WTC11 (cell line): ENCODE data around the gene CA5B. TPM values are rescaled to one million over a fixed set of nuclear protein-coding genes. Genes with fewer than 3 reads are reported as not detected.

Source experiments
- ATAC-seq: fragments of 200-7000 bp; cut with Tn5 transposase; 2 replicates; pipeline ENCODE4 v1.10.0; 2021; ENCODE audit warnings: mild to moderate bottlenecking, moderate library complexity
- CTCF ChIA-PET: fragments of 300-600 bp; sonication (Branson Sonifier 250); formaldehyde crosslinking; loops from one replicate; lab custom pipeline; 2021; ENCODE audit warnings: antibody characterized with exemption; lab: Charles Lee
- POLR2A ChIA-PET: fragments of 350-600 bp; sonication (Branson Sonifier 250); formaldehyde crosslinking; loops from one replicate; lab custom pipeline; 2021; ENCODE audit warnings: antibody characterized with exemption; lab: Charles Lee
- DNase-seq: peaks from one replicate; pipeline ENCODE4 v3.0.0; 2021; ENCODE audit warnings: low spot score
- H3K27ac Mint-ChIP-seq: 2 replicates; pipeline ENCODE4 v1.8.0; 2021; ENCODE audit warnings: mixed read lengths
- H3K27me3 Mint-ChIP-seq: 2 replicates; pipeline ENCODE4 v1.8.0; 2021; ENCODE audit warnings: low read depth, mild to moderate bottlenecking, moderate library complexity, mixed read lengths
- H3K36me3 Mint-ChIP-seq: 2 replicates; pipeline ENCODE4 v1.8.0; 2021; ENCODE audit warnings: mixed read lengths
- H3K4me1 Mint-ChIP-seq: 2 replicates; pipeline ENCODE4 v1.8.0; 2022; ENCODE audit warnings: mixed read lengths
- H3K4me3 Mint-ChIP-seq: 2 replicates; pipeline ENCODE4 v1.8.0; 2021; ENCODE audit warnings: mild to moderate bottlenecking, moderate library complexity, mixed read lengths
- H3K9me3 Mint-ChIP-seq: 2 replicates; pipeline ENCODE4 v1.8.0; 2021; ENCODE audit warnings: mixed read lengths
- ELF4 ChIP-seq: sonication (generic); formaldehyde crosslinking; IDR thresholded peaks from 2 replicates; pipeline ENCODE4 v1.8.1; 2022; ENCODE audit warnings: low read depth, mild to moderate bottlenecking, moderate library complexity, missing genetic modification reagents
- ESRRA ChIP-seq: sonication (generic); formaldehyde crosslinking; IDR thresholded peaks from 2 replicates; pipeline ENCODE4 v1.8.1; 2022; ENCODE audit warnings: mild to moderate bottlenecking, missing genetic modification reagents, borderline replicate concordance
- FOXJ3 ChIP-seq: sonication (generic); formaldehyde crosslinking; IDR thresholded peaks from 2 replicates; pipeline ENCODE4 v1.9.0; 2021; ENCODE audit warnings: missing genetic modification reagents, mild to moderate bottlenecking, borderline replicate concordance
- GTF2I ChIP-seq: fragments of 250-450 bp; sonication (Bioruptor Pico); conservative IDR thresholded peaks from 2 replicates; pipeline ENCODE4 v1.4.0; 2021; ENCODE audit warnings: mild to moderate bottlenecking
- IRF1 ChIP-seq: sonication (generic); formaldehyde crosslinking; IDR thresholded peaks from 2 replicates; pipeline ENCODE4 v1.8.0; 2023; ENCODE audit warnings: missing genetic modification reagents
- IRF2 ChIP-seq: sonication (generic); formaldehyde crosslinking; IDR thresholded peaks from 2 replicates; pipeline ENCODE4 v1.8.0; 2022; ENCODE audit warnings: low read depth, missing genetic modification reagents, borderline replicate concordance
- JUN ChIP-seq: sonication (generic); formaldehyde crosslinking; IDR thresholded peaks from 2 replicates; pipeline ENCODE4 v1.8.0; 2023; ENCODE audit warnings: mild to moderate bottlenecking, missing genetic modification reagents
- NR1H2 ChIP-seq: sonication (generic); formaldehyde crosslinking; IDR thresholded peaks from 2 replicates; pipeline ENCODE4 v1.9.0; 2021; ENCODE audit warnings: mild to moderate bottlenecking, moderate library complexity, missing genetic modification reagents
- OVOL2 ChIP-seq: fragments of 250-450 bp; sonication (Bioruptor Pico); IDR thresholded peaks from 2 replicates; pipeline ENCODE4 v1.9.0; 2021; ENCODE audit warnings: mild to moderate bottlenecking, borderline replicate concordance
- RELA ChIP-seq: sonication (generic); formaldehyde crosslinking; IDR thresholded peaks from 2 replicates; pipeline ENCODE4 v1.8.1; 2022; ENCODE audit warnings: missing genetic modification reagents, mild to moderate bottlenecking, borderline replicate concordance
- SMAD4 ChIP-seq: sonication (generic); formaldehyde crosslinking; IDR thresholded peaks from 2 replicates; pipeline ENCODE4 v1.8.0; 2022; ENCODE audit warnings: mild to moderate bottlenecking, missing genetic modification reagents
- TCF7 ChIP-seq: sonication (generic); formaldehyde crosslinking; IDR thresholded peaks from 2 replicates; pipeline ENCODE4 v1.8.0; 2022; ENCODE audit warnings: mild to moderate bottlenecking, low read depth, missing genetic modification reagents, moderate library complexity
- TEAD4 ChIP-seq: sonication (generic); formaldehyde crosslinking; IDR thresholded peaks from 2 replicates; pipeline ENCODE4 v1.8.0; 2022; ENCODE audit warnings: mild to moderate bottlenecking, missing genetic modification reagents
- TP53 ChIP-seq: sonication (generic); formaldehyde crosslinking; IDR thresholded peaks from 2 replicates; pipeline ENCODE4 v1.8.1; 2023; ENCODE audit warnings: mild to moderate bottlenecking, missing genetic modification reagents
- USF1 ChIP-seq: sonication (generic); formaldehyde crosslinking; IDR thresholded peaks from 2 replicates; pipeline ENCODE4 v1.8.0; 2022; ENCODE audit warnings: mild to moderate bottlenecking, missing genetic modification reagents
- USF2 ChIP-seq: sonication (generic); formaldehyde crosslinking; IDR thresholded peaks from 2 replicates; pipeline ENCODE4 v1.8.1; 2023; ENCODE audit warnings: mild to moderate bottlenecking, missing genetic modification reagents, moderate library complexity
- total RNA-seq: library from RNA; stranded (reverse); gene quantifications from 3 replicates; pipeline ENCODE4 v1.2.3, GENCODE V29; 2021
- TF ChIP-seq, protein P1 (sequence below): fragments of 250-450 bp; sonication (Bioruptor Pico); IDR thresholded peaks from 2 replicates; pipeline ENCODE4 v1.9.0; 2021; ENCODE audit warnings: mild to moderate bottlenecking, borderline replicate concordance
- TF ChIP-seq, protein P2 (sequence below): fragments of 250-450 bp; sonication (Bioruptor Pico); conservative IDR thresholded peaks from 2 replicates; pipeline ENCODE4 v1.9.0; 2021; ENCODE audit warnings: mild to moderate bottlenecking
- TF ChIP-seq, protein P3 (sequence below): sonication (generic); formaldehyde crosslinking; IDR thresholded peaks from 2 replicates; pipeline ENCODE4 v1.8.1; 2022; ENCODE audit warnings: low read depth, missing genetic modification reagents, borderline replicate concordance
- TF ChIP-seq, protein P4 (sequence below): sonication (generic); formaldehyde crosslinking; IDR thresholded peaks from 2 replicates; pipeline ENCODE4 v1.8.1; 2023; ENCODE audit warnings: mild to moderate bottlenecking, missing genetic modification reagents

CA5B gene
- total RNA-seq, 1 experiment from 2014 or later, result 9.0 TPM

GRCh38 chrX:15750611-15751154 is 12.6 kb downstream of the CA5B start (continued):
- TF ChIP-seq, protein P1, sequence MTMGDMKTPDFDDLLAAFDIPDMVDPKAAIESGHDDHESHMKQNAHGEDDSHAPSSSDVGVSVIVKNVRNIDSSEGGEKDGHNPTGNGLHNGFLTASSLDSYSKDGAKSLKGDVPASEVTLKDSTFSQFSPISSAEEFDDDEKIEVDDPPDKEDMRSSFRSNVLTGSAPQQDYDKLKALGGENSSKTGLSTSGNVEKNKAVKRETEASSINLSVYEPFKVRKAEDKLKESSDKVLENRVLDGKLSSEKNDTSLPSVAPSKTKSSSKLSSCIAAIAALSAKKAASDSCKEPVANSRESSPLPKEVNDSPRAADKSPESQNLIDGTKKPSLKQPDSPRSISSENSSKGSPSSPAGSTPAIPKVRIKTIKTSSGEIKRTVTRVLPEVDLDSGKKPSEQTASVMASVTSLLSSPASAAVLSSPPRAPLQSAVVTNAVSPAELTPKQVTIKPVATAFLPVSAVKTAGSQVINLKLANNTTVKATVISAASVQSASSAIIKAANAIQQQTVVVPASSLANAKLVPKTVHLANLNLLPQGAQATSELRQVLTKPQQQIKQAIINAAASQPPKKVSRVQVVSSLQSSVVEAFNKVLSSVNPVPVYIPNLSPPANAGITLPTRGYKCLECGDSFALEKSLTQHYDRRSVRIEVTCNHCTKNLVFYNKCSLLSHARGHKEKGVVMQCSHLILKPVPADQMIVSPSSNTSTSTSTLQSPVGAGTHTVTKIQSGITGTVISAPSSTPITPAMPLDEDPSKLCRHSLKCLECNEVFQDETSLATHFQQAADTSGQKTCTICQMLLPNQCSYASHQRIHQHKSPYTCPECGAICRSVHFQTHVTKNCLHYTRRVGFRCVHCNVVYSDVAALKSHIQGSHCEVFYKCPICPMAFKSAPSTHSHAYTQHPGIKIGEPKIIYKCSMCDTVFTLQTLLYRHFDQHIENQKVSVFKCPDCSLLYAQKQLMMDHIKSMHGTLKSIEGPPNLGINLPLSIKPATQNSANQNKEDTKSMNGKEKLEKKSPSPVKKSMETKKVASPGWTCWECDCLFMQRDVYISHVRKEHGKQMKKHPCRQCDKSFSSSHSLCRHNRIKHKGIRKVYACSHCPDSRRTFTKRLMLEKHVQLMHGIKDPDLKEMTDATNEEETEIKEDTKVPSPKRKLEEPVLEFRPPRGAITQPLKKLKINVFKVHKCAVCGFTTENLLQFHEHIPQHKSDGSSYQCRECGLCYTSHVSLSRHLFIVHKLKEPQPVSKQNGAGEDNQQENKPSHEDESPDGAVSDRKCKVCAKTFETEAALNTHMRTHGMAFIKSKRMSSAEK (CRISPR knock-in tag), result no peak
- TF ChIP-seq GTF2I (CRISPR knock-in tag), result no peak
- no peak for TF ChIP-seq RELA (CRISPR knock-in tag)
- no peak for TF ChIP-seq IRF1 (CRISPR knock-in tag)
- no peak for TF ChIP-seq SMAD4 (CRISPR knock-in tag)

DNA sequence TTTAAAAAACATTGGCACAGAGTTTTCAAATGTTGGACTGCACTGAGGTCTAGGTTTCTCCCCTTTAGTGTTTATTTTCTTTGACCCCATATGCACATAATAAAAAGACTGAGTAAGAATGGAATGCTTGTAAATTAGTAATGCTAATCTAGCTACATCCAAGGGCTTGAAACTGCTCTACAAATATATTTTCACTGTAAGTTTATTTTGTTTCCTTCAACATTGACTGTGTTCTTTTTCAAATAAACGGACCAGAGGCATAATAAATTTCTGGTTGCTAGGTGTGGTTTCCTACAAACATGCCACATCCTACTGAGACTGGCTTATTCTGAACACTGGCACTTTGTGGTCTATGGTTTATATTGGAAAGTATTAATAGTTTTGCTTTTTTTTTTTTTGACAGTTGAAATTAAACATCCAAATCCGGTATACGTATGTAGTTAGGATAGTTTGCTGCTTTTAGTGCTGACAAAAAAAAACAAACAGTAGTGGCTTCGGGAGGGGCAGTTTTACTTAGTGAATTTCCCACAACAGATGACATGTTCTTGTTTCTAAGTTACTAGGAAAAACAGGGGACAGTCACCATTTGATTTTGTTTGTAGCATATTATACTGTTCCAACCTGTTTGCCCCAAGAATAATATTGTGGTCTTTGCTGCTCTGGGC is 13.2 kb downstream of the CA5B start:
- H3K36me3 Mint-ChIP-seq, result peaks cover 7% of the 10 kb centered on the region
- ATAC-seq (no peak), DNase-seq (no peak)
- TF ChIP-seq, protein P2, sequence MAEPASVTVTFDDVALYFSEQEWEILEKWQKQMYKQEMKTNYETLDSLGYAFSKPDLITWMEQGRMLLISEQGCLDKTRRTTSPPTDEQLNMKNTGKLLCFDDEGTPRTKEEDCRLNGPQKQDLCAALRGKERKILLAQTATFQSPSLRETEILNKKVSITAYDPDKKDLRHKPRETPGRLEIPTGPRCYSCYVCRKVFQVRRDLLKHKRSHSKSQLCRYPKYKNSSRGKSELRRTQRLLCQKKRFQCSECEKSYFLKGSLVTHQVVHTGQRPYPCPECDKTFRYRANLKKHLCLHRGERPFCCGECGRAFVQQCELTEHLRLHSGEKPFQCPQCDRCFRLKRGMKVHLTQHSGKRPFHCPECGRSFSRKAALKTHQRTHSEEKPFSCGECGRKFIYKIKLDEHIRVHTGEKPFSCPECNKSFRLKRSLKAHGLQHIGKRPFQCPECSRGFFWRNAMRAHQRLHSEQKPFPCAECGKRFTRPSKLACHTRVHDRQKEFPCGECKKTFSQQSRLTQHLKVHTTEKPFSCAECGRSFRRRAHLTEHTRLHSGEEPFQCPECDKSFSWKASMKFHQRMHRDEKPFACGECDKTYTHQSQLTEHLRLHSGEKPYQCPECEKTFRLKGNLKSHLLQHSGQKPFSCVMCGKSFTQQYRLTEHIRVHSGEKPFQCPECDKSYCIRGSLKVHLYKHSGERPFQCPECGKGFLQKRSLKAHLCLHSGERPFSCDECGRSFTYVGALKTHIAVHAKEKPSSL, result no peak
- TF ChIP-seq USF1 (CRISPR knock-in tag) (no peak), TCF7 (CRISPR knock-in tag) (no peak), TP53 (no peak)
- H3K9me3 Mint-ChIP-seq, result no peaks in the 10 kb centered on the region; the same call in 1 of the 2 replicates
- ChIA-PET CTCF (no interaction called here), POLR2A (no interaction called here)
- H3K27me3 Mint-ChIP-seq, result no peaks in the 10 kb centered on the region
- peak overlapping the region; percentile 80; the same call in 1 of the 2 replicates for H3K27ac Mint-ChIP-seq
- H3K4me3 Mint-ChIP-seq, result no peak overlapping the region
- H3K4me1 Mint-ChIP-seq, result peaks cover 66% of the 10 kb centered on the region

DNA sequence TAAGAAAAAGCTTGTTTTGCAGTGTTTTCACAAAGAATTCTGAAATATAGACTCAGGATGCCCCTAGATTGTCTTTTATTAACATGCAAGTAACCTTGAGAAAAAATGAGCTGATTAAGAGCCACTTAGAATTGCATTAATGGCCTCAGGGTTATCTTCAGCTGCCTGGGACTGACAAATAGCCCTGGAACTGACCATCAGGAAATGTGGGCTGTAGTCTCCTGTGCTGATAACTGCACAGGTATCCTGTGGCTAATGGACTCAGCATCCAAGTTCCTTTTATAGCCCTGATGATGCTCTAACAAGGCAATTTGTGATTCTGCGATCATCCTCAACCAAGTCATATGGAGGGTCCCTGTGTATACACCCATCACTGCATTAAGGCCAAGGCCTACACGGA is 17.0 kb downstream of the CA5B start:
- ATAC-seq (no peak), DNase-seq (no peak)
- peaks cover 33% of the 10 kb centered on the region for H3K4me1 Mint-ChIP-seq
- no peaks in the 10 kb centered on the region for H3K27me3 Mint-ChIP-seq
- H3K9me3 Mint-ChIP-seq, result no peaks in the 10 kb centered on the region; the same call in 1 of the 2 replicates
- ChIA-PET CTCF (no interaction called here), POLR2A (no interaction called here)
- H3K27ac Mint-ChIP-seq, result no peak overlapping the region
- H3K36me3 Mint-ChIP-seq, result peaks cover 9% of the 10 kb centered on the region
- H3K4me3 Mint-ChIP-seq, result no peak overlapping the region
- TF ChIP-seq JUN (CRISPR knock-in tag) (no peak), IRF2 (CRISPR knock-in tag) (no peak), NR1H2 (no peak), TEAD4 (CRISPR knock-in tag) (no peak), OVOL2 (no peak), USF2 (CRISPR knock-in tag) (no peak), ESRRA (CRISPR knock-in tag) (no peak), ELF4 (CRISPR knock-in tag) (no peak), IRF1 (CRISPR knock-in tag) (no peak), FOXJ3 (CRISPR knock-in tag) (no peak)
- TF ChIP-seq, protein P3, sequence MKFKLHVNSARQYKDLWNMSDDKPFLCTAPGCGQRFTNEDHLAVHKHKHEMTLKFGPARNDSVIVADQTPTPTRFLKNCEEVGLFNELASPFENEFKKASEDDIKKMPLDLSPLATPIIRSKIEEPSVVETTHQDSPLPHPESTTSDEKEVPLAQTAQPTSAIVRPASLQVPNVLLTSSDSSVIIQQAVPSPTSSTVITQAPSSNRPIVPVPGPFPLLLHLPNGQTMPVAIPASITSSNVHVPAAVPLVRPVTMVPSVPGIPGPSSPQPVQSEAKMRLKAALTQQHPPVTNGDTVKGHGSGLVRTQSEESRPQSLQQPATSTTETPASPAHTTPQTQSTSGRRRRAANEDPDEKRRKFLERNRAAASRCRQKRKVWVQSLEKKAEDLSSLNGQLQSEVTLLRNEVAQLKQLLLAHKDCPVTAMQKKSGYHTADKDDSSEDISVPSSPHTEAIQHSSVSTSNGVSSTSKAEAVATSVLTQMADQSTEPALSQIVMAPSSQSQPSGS, result no peak
- TF ChIP-seq, protein P4, sequence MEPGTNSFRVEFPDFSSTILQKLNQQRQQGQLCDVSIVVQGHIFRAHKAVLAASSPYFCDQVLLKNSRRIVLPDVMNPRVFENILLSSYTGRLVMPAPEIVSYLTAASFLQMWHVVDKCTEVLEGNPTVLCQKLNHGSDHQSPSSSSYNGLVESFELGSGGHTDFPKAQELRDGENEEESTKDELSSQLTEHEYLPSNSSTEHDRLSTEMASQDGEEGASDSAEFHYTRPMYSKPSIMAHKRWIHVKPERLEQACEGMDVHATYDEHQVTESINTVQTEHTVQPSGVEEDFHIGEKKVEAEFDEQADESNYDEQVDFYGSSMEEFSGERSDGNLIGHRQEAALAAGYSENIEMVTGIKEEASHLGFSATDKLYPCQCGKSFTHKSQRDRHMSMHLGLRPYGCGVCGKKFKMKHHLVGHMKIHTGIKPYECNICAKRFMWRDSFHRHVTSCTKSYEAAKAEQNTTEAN (CRISPR knock-in tag), result no peak
